Omental fat pad (tissue), 4 donors: ENCODE results near the gene SYNDIG1. TPM values are rescaled to one million over a fixed set of nuclear protein-coding genes. Genes with fewer than 3 reads are reported as not detected.

ENCODE experiments used
- ATAC-seq: fragments of 150-250 bp; one replicate; pipeline ENCODE4 v1.9.1; 2016; ENCODE audit warnings: mild to moderate bottlenecking, moderate library complexity; ENCODE audit not compliant: low FRiP score
- DNase-seq: peaks from one replicate; pipeline ENCODE4 v3.0.0-alpha.2; 2019; ENCODE audit warnings: low spot score
- total RNA-seq, 4 donors: library from RNA; depleted of rRNA; stranded (reverse); fragments of >200 nt; gene quantifications; one replicate each; pipeline ENCODE4 v1.1.0, GENCODE V29; 2016
- TF ChIP-seq, protein P1 (sequence below), 3 donors: fragments of 450-650 bp; IDR thresholded peaks; one replicate each; pipeline ENCODE4 v1.5.1; 2016 to 2017; ENCODE audit warnings: antibody characterized with exemption in 3 of 3, mild to moderate bottlenecking in 3 of 3, moderate library complexity in 2 of 3

The SYNDIG1 gene
- total RNA-seq, 4 donors from 2014 or later = 0.19 to 0.24 TPM; not detected in 2

DNA sequence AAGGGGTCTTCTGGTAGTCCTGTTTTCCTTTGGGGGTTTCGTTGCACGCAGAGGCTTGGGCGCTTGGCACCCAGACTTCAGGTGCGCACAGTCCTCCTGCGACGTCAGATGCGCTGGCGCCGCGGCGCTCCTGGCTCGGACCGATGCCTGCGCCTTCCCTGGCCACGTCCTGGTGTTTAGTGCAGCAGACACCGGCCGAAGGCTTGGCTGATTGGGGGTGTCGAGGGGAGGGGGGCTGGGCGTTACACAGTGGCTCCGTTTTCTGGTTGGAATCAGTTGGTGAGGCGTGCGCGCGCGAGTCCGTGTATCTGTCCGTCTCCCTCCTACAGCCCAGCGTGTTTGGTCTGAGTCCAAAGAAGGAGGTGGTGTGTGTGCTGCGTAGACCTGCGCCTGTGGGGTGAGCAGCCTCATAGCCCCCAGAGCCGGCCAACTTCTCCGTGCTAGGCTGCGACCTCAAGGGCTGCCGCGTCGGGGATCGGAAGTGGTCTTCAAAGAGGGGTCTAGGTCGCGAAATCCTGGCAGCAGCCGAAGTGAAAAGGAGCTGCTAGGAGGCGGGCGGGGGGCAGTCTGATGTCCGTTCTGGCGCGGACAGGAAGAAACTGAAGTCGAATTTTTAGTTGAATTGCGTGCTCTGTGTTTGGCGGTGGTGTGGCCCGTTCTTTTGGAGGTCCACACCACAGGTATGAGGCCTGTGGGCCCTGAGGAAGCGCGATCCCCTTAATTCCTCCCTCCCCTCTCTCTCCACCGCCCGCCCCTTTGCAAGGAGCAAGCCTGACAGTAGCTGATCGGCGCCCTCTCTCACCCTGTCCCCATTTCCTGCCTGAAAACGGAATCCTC is 1.5 kb downstream of the SYNDIG1 start:
- TF ChIP-seq, protein P1, sequence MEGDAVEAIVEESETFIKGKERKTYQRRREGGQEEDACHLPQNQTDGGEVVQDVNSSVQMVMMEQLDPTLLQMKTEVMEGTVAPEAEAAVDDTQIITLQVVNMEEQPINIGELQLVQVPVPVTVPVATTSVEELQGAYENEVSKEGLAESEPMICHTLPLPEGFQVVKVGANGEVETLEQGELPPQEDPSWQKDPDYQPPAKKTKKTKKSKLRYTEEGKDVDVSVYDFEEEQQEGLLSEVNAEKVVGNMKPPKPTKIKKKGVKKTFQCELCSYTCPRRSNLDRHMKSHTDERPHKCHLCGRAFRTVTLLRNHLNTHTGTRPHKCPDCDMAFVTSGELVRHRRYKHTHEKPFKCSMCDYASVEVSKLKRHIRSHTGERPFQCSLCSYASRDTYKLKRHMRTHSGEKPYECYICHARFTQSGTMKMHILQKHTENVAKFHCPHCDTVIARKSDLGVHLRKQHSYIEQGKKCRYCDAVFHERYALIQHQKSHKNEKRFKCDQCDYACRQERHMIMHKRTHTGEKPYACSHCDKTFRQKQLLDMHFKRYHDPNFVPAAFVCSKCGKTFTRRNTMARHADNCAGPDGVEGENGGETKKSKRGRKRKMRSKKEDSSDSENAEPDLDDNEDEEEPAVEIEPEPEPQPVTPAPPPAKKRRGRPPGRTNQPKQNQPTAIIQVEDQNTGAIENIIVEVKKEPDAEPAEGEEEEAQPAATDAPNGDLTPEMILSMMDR (IDR thresholded peaks at IDR 0.05) = no peak
- ATAC-seq (no peak), DNase-seq (no peak)

DNA sequence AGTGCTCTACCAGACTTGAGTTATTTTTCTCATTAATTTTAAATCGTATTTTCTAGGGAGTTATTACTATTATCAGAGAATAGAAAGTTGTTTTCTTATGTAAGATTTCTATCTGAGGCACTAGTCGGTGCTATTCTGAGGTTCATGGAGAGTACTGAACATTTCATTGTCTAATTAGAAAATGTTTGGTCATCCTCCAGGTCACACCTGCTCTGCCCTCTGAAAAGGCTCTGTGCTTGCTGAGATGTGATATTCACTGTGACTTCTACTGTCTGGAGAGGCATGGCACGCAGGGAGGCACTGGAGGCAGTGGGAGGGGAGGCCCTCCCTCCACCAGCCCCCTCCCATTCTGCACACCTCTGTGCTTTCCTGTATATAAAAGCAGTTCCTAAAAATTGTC is 3.0 kb downstream of the SYNDIG1 start:
- ATAC-seq (no peak), DNase-seq (no peak)
- TF ChIP-seq, protein P1 (IDR thresholded peaks at IDR 0.05) = no peak

DNA sequence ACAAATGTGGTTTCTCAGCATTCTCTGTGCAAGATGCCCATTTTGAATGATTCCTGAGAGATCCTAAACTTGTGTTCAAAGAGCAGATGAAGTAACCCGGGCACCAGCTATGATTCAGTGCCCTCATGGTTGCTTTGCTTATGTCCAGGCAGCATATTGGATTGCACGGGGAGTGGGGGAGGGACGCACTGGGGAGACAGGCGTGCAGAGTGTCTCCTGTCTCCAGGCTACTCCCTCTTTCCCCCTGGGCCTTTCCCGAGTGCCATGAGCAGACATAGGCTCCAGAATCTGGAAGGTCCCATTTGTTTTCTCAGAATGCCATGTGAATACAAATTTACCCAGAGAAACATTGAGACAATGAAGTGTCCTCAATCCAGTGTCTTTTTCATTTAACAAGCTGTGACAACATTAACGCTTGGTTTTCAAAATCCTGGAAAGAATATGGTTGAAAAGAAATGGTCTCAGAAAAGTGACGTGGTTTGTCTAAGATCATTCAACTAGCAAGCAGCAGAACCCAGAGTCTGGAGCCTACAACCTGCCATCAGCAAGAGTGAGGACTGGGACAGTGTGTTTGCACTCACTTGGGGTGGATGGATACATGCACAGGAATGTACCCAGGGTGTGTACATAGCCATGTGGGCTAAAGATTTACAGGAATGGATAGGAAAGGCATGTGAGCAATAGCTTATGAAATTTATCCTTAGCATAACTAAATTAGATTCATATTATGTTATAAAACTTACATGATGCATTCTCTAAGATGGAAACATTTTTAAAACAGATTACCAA is 4.2 kb downstream of the SYNDIG1 start:
- ATAC-seq = no peak
- no peak for DNase-seq
- TF ChIP-seq, protein P1 (IDR thresholded peaks at IDR 0.05) = no peak

DNA sequence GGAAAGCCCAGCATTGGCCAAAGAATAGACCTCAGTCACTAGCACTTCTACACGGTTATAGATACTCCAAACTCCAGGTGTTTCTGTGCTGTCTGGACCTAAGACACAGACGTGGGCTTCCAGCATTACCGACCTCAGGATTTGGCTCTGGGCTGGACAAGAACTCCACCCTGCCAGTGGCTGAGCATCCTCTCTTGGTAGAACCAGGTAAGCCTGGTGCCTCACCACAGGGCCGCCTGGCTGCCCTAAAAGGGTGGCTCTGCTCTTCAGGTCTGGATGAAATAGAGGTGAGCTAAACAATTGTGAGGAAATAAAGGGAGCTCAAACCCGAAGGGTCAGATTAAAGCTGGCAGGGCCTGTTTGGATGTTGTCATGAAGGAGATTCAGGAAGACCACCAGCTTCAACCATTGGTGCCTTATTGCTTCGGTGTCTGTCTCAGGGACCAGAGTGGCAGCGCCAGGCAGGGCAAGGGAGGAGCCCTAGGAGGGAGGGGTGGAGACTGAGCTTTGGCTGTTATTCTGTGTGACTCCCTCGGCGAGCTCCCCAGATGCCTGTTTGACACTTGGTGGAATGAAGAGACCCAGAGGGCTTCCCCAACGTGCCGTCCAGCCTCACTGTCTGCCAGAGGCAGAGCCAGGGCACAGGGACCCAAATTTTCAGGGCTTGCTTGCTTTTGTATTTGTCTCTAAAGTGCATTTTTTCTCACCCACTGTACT is 8.6 kb downstream of the SYNDIG1 start:
- no peak for DNase-seq
- no peak for ATAC-seq
- TF ChIP-seq, protein P1 (IDR thresholded peaks at IDR 0.05) = no peak

- TF ChIP-seq, protein P1 (IDR thresholded peaks at IDR 0.05) = no peak
- DNase-seq = no peak
- ATAC-seq = no peak
These were observed 9.2 kb downstream of the SYNDIG1 start for GRCh38 chr20:24478584-24478983.

DNA sequence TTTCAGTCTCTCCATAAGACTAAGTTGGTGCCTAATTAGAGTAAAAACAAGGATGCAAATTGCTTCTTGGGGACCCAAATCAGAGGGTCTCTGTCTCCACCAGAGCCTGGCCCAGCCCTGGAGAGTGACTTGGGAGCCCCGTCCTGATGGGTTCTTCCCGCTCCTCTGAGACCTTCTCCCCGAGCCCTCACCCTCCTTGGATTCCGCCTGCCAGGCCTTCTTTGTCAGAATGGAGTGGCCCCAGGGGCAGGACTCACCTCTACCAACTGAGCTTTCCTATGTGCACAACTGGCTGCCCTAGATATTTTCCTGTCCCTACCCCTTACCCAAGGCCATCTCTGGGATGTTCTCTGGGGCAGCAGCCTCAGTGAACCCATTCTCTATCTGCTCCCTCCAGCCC is 9.7 kb downstream of the SYNDIG1 start:
- ATAC-seq (no peak), DNase-seq (no peak)

More for the DNA sequence above, 9.7 kb downstream of the SYNDIG1 start:
- TF ChIP-seq, protein P1 (IDR thresholded peaks at IDR 0.05) = no peak
